H1 (cell line): ENCODE data around the gene CCNJ. TPM values are rescaled to one million over a fixed set of nuclear protein-coding genes. Genes with fewer than 3 reads are reported as not detected.

Experiments used
- CTCF ChIA-PET: fragments of 300-600 bp; sonication (Branson Sonifier 250); formaldehyde crosslinking; loops from one replicate; lab custom pipeline; 2021; ENCODE audit not compliant: partially characterized antibody; lab: Charles Lee
- POLR2A ChIA-PET: fragments of 300-600 bp; sonication (Branson Sonifier 250); formaldehyde crosslinking; loops from one replicate; lab custom pipeline; 2021; ENCODE audit warnings: inconsistent platforms; ENCODE audit not compliant: partially characterized antibody; lab: Charles Lee
- DNase-seq, 2 experiments: peaks; one replicate each; pipeline versions ENCODE4 v3.0.0 to v3.0.0-alpha.2; 2010 to 2022; ENCODE audit warnings: low spot score in 2 of 2, low read depth in 1 of 2, mixed read lengths in 1 of 2
- FAIRE-seq: peaks from 2 replicates; lab custom pipeline; 2011; peaks lifted over from hg19 to GRCh38; lab: Jason Lieb, UNC
- H2AFZ ChIP-seq: 2 replicates; pipeline ENCODE4 v1.8.1; 2012; ENCODE audit warnings: low read length, inconsistent platforms
- H2AK5ac ChIP-seq: 2 replicates; pipeline ENCODE4 v1.6.1; 2013; ENCODE audit warnings: low read depth, low read length
- H2BK120ac ChIP-seq: replicated peaks from 2 replicates; pipeline ENCODE3; 2013; ENCODE audit warnings: low read depth, low read length, inconsistent platforms
- H2BK12ac ChIP-seq: 2 replicates; pipeline ENCODE4 v1.6.1; 2013; ENCODE audit warnings: low read depth, low read length
- H2BK15ac ChIP-seq: 2 replicates; pipeline ENCODE4 v1.6.1; 2013; ENCODE audit warnings: low read length
- H2BK20ac ChIP-seq: 2 replicates; pipeline ENCODE4 v1.6.1; 2013; ENCODE audit warnings: low read length
- H2BK5ac ChIP-seq: 2 replicates; pipeline ENCODE4 v1.6.1; 2013; ENCODE audit warnings: low read depth, low read length
- H3K14ac ChIP-seq: 2 replicates; pipeline ENCODE4 v1.6.1; 2013; ENCODE audit warnings: inconsistent platforms; ENCODE audit not compliant: insufficient read length
- H3K18ac ChIP-seq: 2 replicates; pipeline ENCODE4 v1.6.1; 2013; ENCODE audit warnings: low read length; ENCODE audit errors: extremely low read depth
- H3K23ac ChIP-seq: 2 replicates; pipeline ENCODE4 v1.6.1; 2013; ENCODE audit warnings: inconsistent platforms; ENCODE audit not compliant: insufficient read length
- H3K23me2 ChIP-seq: 2 replicates; pipeline ENCODE4 v1.6.1; 2013; ENCODE audit warnings: low read depth, low read length
- H3K27ac ChIP-seq: 2 replicates; pipeline ENCODE4 v1.6.1; 2011; ENCODE audit warnings: low read depth, low read length, inconsistent platforms
- H3K27me3 ChIP-seq, 4 experiments: replicated peaks in 1 of 4; 1 replicate in 1 of 4; 2 replicates in 3 of 4; pipeline versions ENCODE4 v1.6.1 to v1.8.1; 2011 to 2013; ENCODE audit warnings: low read length in 3 of 4, mild to moderate bottlenecking in 3 of 4, inconsistent platforms in 2 of 4, mixed read lengths in 2 of 4, moderate library complexity in 1 of 4; ENCODE audit not compliant: control insufficient read depth in 3 of 4, insufficient read depth in 3 of 4; ENCODE audit errors: extremely low read depth in 1 of 4
- H3K36me3 ChIP-seq, 4 experiments: 2 replicates each; pipeline versions ENCODE4 v1.6.1 to v1.8.1; 2011 to 2013; ENCODE audit warnings: mild to moderate bottlenecking in 4 of 4, low read length in 3 of 4, moderate library complexity in 2 of 4, control low read depth in 1 of 4, inconsistent platforms in 1 of 4; ENCODE audit not compliant: insufficient read depth in 4 of 4, control insufficient read depth in 2 of 4
- H3K4ac ChIP-seq: replicated peaks from 2 replicates; pipeline ENCODE3; 2013; ENCODE audit warnings: low read length, low read depth, mixed read lengths, inconsistent platforms; ENCODE audit not compliant: insufficient read length
- H3K4me1 ChIP-seq, 4 experiments: replicated peaks in 1 of 4; 1 replicate in 1 of 4; 2 replicates in 3 of 4; pipeline versions ENCODE4 v1.6.1 to v1.8.1; 2011 to 2013; ENCODE audit warnings: low read length in 3 of 4, inconsistent platforms in 2 of 4, mixed read lengths in 1 of 4; ENCODE audit not compliant: insufficient read depth in 4 of 4, control insufficient read depth in 3 of 4
- H3K4me2 ChIP-seq, 2 experiments: 2 replicates each; pipeline versions ENCODE4 v1.6.1 to v1.8.1; 2011 to 2013; ENCODE audit warnings: low read depth in 2 of 2, low read length in 2 of 2, control low read depth in 1 of 2, inconsistent platforms in 1 of 2, mild to moderate bottlenecking in 1 of 2; ENCODE audit not compliant: insufficient read depth in 1 of 2
- H3K4me3 ChIP-seq, 4 experiments: fragments of 200-600, 300-600 bp in 1 of 4; sonication (generic), shearing (Covaris generic), sonication (Bioruptor Twin) in 1 of 4; 2 replicates each; pipeline versions ENCODE4 v1.5.1 to v1.8.1; 2011 to 2016; ENCODE audit warnings: low read length in 4 of 4, low read depth in 3 of 4, control low read depth in 2 of 4, inconsistent platforms in 2 of 4, mild to moderate bottlenecking in 2 of 4, mixed read lengths in 1 of 4, moderate library complexity in 1 of 4; ENCODE audit not compliant: insufficient read depth in 2 of 4; ENCODE audit errors: extremely low read depth in 1 of 4
- H3K56ac ChIP-seq: replicated peaks from 2 replicates; pipeline ENCODE3; 2013; ENCODE audit warnings: low read depth, mild to moderate bottlenecking, mixed read lengths, low read length, inconsistent platforms; ENCODE audit not compliant: insufficient read length
- H3K79me1 ChIP-seq: 2 replicates; pipeline ENCODE4 v1.6.1; 2013; ENCODE audit warnings: low read depth, low read length, control low read depth
- H3K79me2 ChIP-seq, 2 experiments: 2 replicates each; pipeline versions ENCODE4 v1.6.1 to v1.8.1; 2012 to 2013; ENCODE audit warnings: low read length in 2 of 2, mild to moderate bottlenecking in 2 of 2, inconsistent platforms in 1 of 2; ENCODE audit not compliant: insufficient read depth in 2 of 2, control insufficient read depth in 1 of 2
- H3K9ac ChIP-seq, 4 experiments: replicated peaks in 1 of 4; 1 replicate in 1 of 4; 2 replicates in 3 of 4; pipeline versions ENCODE4 v1.6.1 to v1.8.1; 2011 to 2013; ENCODE audit warnings: low read depth in 3 of 4, low read length in 3 of 4, control low read depth in 2 of 4, mild to moderate bottlenecking in 2 of 4, moderate library complexity in 2 of 4, inconsistent platforms in 1 of 4; ENCODE audit errors: extremely low read depth in 1 of 4
- H3K9me3 ChIP-seq, 2 experiments: 2 replicates each; pipeline versions ENCODE4 v1.6.1 to v1.8.1; 2012 to 2013; ENCODE audit warnings: mild to moderate bottlenecking in 2 of 2, moderate library complexity in 2 of 2, control low read depth in 1 of 2, inconsistent platforms in 1 of 2, low read depth in 1 of 2, low read length in 1 of 2, mixed read lengths in 1 of 2; ENCODE audit not compliant: insufficient read depth in 2 of 2
- H4K20me1 ChIP-seq, 2 experiments: replicated peaks in 1 of 2; 2 replicates each; pipeline versions ENCODE3 to v1.8.1; 2011 to 2013; ENCODE audit warnings: inconsistent platforms in 2 of 2, low read length in 2 of 2, mild to moderate bottlenecking in 1 of 2; ENCODE audit not compliant: insufficient read depth in 2 of 2, control insufficient read depth in 1 of 2
- H4K5ac ChIP-seq: 2 replicates; pipeline ENCODE4 v1.6.1; 2013; ENCODE audit warnings: low read length, low read depth, mixed read lengths, inconsistent platforms; ENCODE audit not compliant: insufficient read length
- H4K8ac ChIP-seq: 2 replicates; pipeline ENCODE4 v1.8.0; 2013; ENCODE audit warnings: mild to moderate bottlenecking, moderate library complexity, low read length, inconsistent platforms; ENCODE audit not compliant: insufficient read depth; ENCODE audit errors: extremely low read depth
- H4K91ac ChIP-seq: replicated peaks from 2 replicates; pipeline ENCODE3; 2013; ENCODE audit warnings: low read length, mixed read lengths, inconsistent platforms; ENCODE audit not compliant: insufficient read length
- BRCA1 ChIP-seq: IDR thresholded peaks from 2 replicates; pipeline ENCODE4 v1.6.1; 2012; ENCODE audit warnings: low read depth, low read length, improper control_type of control experiment
- CHD1 ChIP-seq: IDR thresholded peaks from 2 replicates; pipeline ENCODE4 v1.6.1; 2012; ENCODE audit warnings: low read depth, low read length, improper control_type of control experiment
- GABPA ChIP-seq: IDR thresholded peaks from 2 replicates; pipeline ENCODE4 v1.6.1; 2011; ENCODE audit warnings: mild to moderate bottlenecking, low read length, moderate library complexity, borderline replicate concordance; ENCODE audit not compliant: insufficient read depth
- POU5F1 ChIP-seq: IDR thresholded peaks from 2 replicates; pipeline ENCODE4 v1.6.1; 2011; ENCODE audit warnings: low read depth, mild to moderate bottlenecking, low read length, moderate library complexity
- RAD21 ChIP-seq, 2 experiments: IDR thresholded peaks in 1 of 2; conservative IDR thresholded peaks in 1 of 2; 2 replicates each; pipeline ENCODE4 v1.6.1; 2011; ENCODE audit warnings: low read depth in 2 of 2, low read length in 2 of 2, improper control_type of control experiment in 1 of 2, inconsistent platforms in 1 of 2, mild to moderate bottlenecking in 1 of 2, moderate library complexity in 1 of 2
- RNF2 ChIP-seq: fragments of 200-900, 300-1000 bp; sonication (generic); IDR thresholded peaks from 2 replicates; pipeline ENCODE4 v1.7.1; 2016; ENCODE audit warnings: borderline replicate concordance, low read depth, mild to moderate bottlenecking, antibody characterized with exemption, low read length; ENCODE audit not compliant: poor library complexity, severe bottlenecking; ENCODE audit errors: missing control alignments
- RXRA ChIP-seq: IDR thresholded peaks from 2 replicates; pipeline ENCODE4 v1.6.1; 2011; ENCODE audit warnings: low read depth, mild to moderate bottlenecking, low read length, moderate library complexity; ENCODE audit not compliant: insufficient read depth
- SAP30 ChIP-seq: fragments of 300-600 bp; sonication (generic); IDR thresholded peaks from 2 replicates; pipeline ENCODE4 v1.7.1; 2012; ENCODE audit warnings: low read length, moderate library complexity, mild to moderate bottlenecking, inconsistent platforms; ENCODE audit not compliant: insufficient read depth, insufficient replicate concordance
- SIN3A ChIP-seq, 2 experiments: IDR thresholded peaks in 1 of 2; conservative IDR thresholded peaks in 1 of 2; 2 replicates each; pipeline ENCODE4 v1.6.1; 2011 to 2012; ENCODE audit warnings: low read length in 2 of 2, improper control_type of control experiment in 1 of 2, low read depth in 1 of 2, mild to moderate bottlenecking in 1 of 2
- SP4 ChIP-seq: IDR thresholded peaks from 2 replicates; pipeline ENCODE4 v1.6.1; 2012; ENCODE audit warnings: low read length, inconsistent platforms
- TAF1 ChIP-seq: IDR thresholded peaks from 2 replicates; pipeline ENCODE4 v1.6.1; 2011; ENCODE audit warnings: mild to moderate bottlenecking, low read depth, low read length
- YY1 ChIP-seq: IDR thresholded peaks from 2 replicates; pipeline ENCODE4 v1.6.1; 2011; ENCODE audit warnings: low read depth, mild to moderate bottlenecking, low read length
- ZNF274 ChIP-seq: IDR thresholded peaks from 2 replicates; pipeline ENCODE4 v1.7.0; 2012; ENCODE audit warnings: low read length, borderline replicate concordance; ENCODE audit errors: extremely low read depth
- WGBS, 2 experiments: shearing (Covaris generic) in 1 of 2; methylation state at CpG; one replicate each; pipeline versions ENCODE4 v1.1.6 to v1.1.7; 2013 to 2015; ENCODE audit warnings: low lambda C conversion rate in 2 of 2, mixed read lengths in 2 of 2, inconsistent platforms in 1 of 2, low coverage in 1 of 2, missing lambda C conversion rate in 1 of 2; ENCODE audit not compliant: insufficient replicate concordance in 2 of 2, insufficient coverage in 1 of 2, insufficient read length in 1 of 2; ENCODE audit errors: extremely low coverage in 1 of 2, missing lambda C conversion rate in 1 of 2; 5-methylcytosine and 5-hydroxymethylcytosine counted together
- polyA plus RNA-seq, 7 experiments: library from polyadenylated mRNA; depleted of rRNA in 3 of 7; stranded (reverse) in 5 of 7; unstranded in 2 of 7; fragments of >200 nt in 5 of 7; fragments of 200-250 nt in 2 of 7; gene quantifications; 1 replicate in 5 of 7; 2 replicates in 1 of 7; 4 replicates in 1 of 7; pipeline versions ENCODE4 v1.2.1 to v1.2.3, GENCODE V29; 2011 to 2013; ENCODE audit warnings: missing spikeins in 2 of 7, mixed read lengths in 2 of 7
- total RNA-seq: library from RNA; stranded (reverse); fragmentation: NEBNext Ultra II Directional; extraction: Animal tissue kit (Norgen Biotek cat#: 25700); gene quantifications from 2 replicates; pipeline ENCODE4 v1.2.1, GENCODE V29; 2021

The CCNJ gene
- total and polyA plus RNA-seq, 2 of the 8 experiments (the other 6 are each of a cell fraction or from before 2014, with no cell fraction given): 31.4 to 34.7 TPM

DNA sequence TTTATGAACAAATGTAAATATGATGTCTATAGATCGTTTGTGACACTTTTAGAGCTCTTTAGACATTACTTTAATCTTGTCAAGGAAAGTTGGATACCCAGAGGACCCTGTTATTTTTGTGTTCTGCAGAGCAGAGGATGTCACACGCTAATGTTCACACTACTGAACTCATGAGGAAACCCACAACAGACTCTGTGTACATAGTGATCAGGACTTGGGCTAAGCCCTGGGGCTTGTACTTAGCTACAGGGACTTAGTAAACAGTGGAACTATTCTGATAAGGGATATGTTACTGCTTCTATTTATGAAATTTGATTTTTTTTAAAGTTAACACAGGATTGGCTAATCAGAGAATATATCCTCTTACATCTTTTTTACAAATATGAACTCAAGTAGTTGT lies 50.6 kb downstream of the CCNJ start:
- no peak overlapping the region for H3K4me3 ChIP-seq
- H3K18ac ChIP-seq: no peak overlapping the region
- no peak overlapping the region for H3K14ac ChIP-seq
- no peak overlapping the region for H3K4me2 ChIP-seq
- no peak overlapping the region for H2BK120ac ChIP-seq
- no peak overlapping the region for H2BK20ac ChIP-seq
- no peak overlapping the region for H2BK12ac ChIP-seq
- CTCF ChIA-PET: interaction anchor here (0.5 to 1.2 kb wide), 2 partner anchors 21 to 45 kb away, joined by 3 read pairs; no protein-coding TSS in a partner anchor
- H4K8ac ChIP-seq: no peak overlapping the region
- no peak overlapping the region for H2BK15ac ChIP-seq
- no peaks in the 10 kb centered on the region for H3K79me2 ChIP-seq
- no peaks in the 10 kb centered on the region for H3K23me2 ChIP-seq
- H3K9ac ChIP-seq: no peak overlapping the region
- DNase-seq (no peak), FAIRE-seq (no peak)
- no peak overlapping the region for H2AFZ ChIP-seq
- no peaks in the 10 kb centered on the region; a peak in 1 of 4 replicates for H3K9me3 ChIP-seq
- H4K5ac ChIP-seq: no peak overlapping the region
- H3K27ac ChIP-seq: no peak overlapping the region
- no peaks in the 10 kb centered on the region for H4K20me1 ChIP-seq
- H3K56ac ChIP-seq: no peak overlapping the region
- H3K27me3 ChIP-seq: no peaks in the 10 kb centered on the region
- H2BK5ac ChIP-seq: no peak overlapping the region
- no peak overlapping the region for H3K23ac ChIP-seq
- POLR2A ChIA-PET: interaction anchor here (2.6 kb wide), 1 partner anchor 36 kb away, joined by 9 read pairs; the partner anchor contains the start of gene ZNF518A
- H3K4me1 ChIP-seq: no peaks in the 10 kb centered on the region
- WGBS, 2 experiments: 90% methylated on average over 2 of the region's 2 CpGs; no CpG with 5 or more reads in 1 of the 2 experiments
- H3K79me1 ChIP-seq: no peaks in the 10 kb centered on the region
- no peak overlapping the region for H4K91ac ChIP-seq
- H3K36me3 ChIP-seq: no peaks in the 10 kb centered on the region
- H3K4ac ChIP-seq: no peak overlapping the region
- H2AK5ac ChIP-seq: no peak overlapping the region
- TF ChIP-seq CHD1 (no peak), RAD21 (IDR thresholded peaks at IDR 0.05 in 1 of 2, conservative IDR thresholded peaks at IDR 0.05 in 1 of 2; ENCODE audit: low read depth in 2 of 2, low read length in 2 of 2) (no peak), SP4 (no peak), SAP30 (no peak), TAF1 (no peak), POU5F1 (no peak), RXRA (no peak), SIN3A (conservative IDR thresholded peaks at IDR 0.05 in 1 of 2, IDR thresholded peaks at IDR 0.05 in 1 of 2; ENCODE audit: low read depth in 1 of 2, low read length in 2 of 2) (no peak), YY1 (no peak), BRCA1 (no peak), ZNF274 (no peak), RNF2 (no peak), GABPA (no peak)
